Upper lobe of right lung (tissue), 1 donor: ENCODE measurements around the gene EFCAB11. TPM values are rescaled to one million over a fixed set of nuclear protein-coding genes. Genes with fewer than 3 reads are reported as not detected.

ENCODE experiments used
- ATAC-seq: fragments of 200-7000 bp; cut with Tn5 transposase; one replicate; pipeline ENCODE4 v1.9.1; 2020; ENCODE audit warnings: mild to moderate bottlenecking, moderate library complexity
- DNase-seq: peaks from one replicate; pipeline ENCODE4 v3.0.0-alpha.2; 2020
- H3K27ac ChIP-seq: fragments of 200-600 bp; one replicate; pipeline ENCODE4 v1.8.0; 2022
- H3K27me3 ChIP-seq: fragments of 200-600 bp; one replicate; pipeline ENCODE4 v1.8.0; 2022; ENCODE audit warnings: mild to moderate bottlenecking
- H3K36me3 ChIP-seq: fragments of 200-600 bp; one replicate; pipeline ENCODE4 v1.8.0; 2022
- H3K4me1 ChIP-seq: fragments of 200-600 bp; one replicate; pipeline ENCODE4 v1.8.0; 2022
- H3K4me3 ChIP-seq: fragments of 200-600 bp; one replicate; pipeline ENCODE4 v1.8.0; 2022; ENCODE audit warnings: mild to moderate bottlenecking
- H3K9me3 ChIP-seq: fragments of 200-600 bp; one replicate; pipeline ENCODE4 v1.8.0; 2022
- CTCF ChIP-seq: fragments of 200-600 bp; IDR thresholded peaks from one replicate; pipeline ENCODE4 v1.8.0; 2022; ENCODE audit warnings: antibody characterized with exemption
- intact Hi-C: fragments of 100-400 bp; cut with DNase I; formaldehyde crosslinking; loops from one replicate; pipeline ENCODE4 v1.11.0; 2022
- total RNA-seq: library from RNA; stranded (reverse); fragmentation: NEBNext Ultra II Directional; extraction: Animal tissue kit (Norgen Biotek cat#: 25700); gene quantifications from one replicate; pipeline ENCODE4 v1.2.1, GENCODE V29; 2021
- donor health status: DM: no; HTN: yes; CAD: no; lungs with severe emphysema.

The EFCAB11 gene
- total RNA-seq, 1 donor from 2014 or later = 4.0 TPM

GRCh38 chr14:89753828-89754412 is 200.6 kb downstream of the EFCAB11 start:
- ATAC-seq = no peak
- H3K36me3 ChIP-seq = no peaks in the 10 kb centered on the region

GRCh38 chr14:89750908-89751392 is 203.6 kb downstream of the EFCAB11 start:
- intact Hi-C loops = no loop called here
- ATAC-seq = no peak
- no peak for TF ChIP-seq CTCF
- no peaks in the 10 kb centered on the region for H3K4me1 ChIP-seq
- no peaks in the 10 kb centered on the region for H3K9me3 ChIP-seq
- no peaks in the 10 kb centered on the region for H3K27me3 ChIP-seq
- no peaks in the 10 kb centered on the region for H3K36me3 ChIP-seq
- H3K4me3 ChIP-seq = no peak overlapping the region
- no peak overlapping the region for H3K27ac ChIP-seq
- no peak for DNase-seq

More at GRCh38 chr14:89753828-89754412, 200.6 kb downstream of the EFCAB11 start:
- Histone ChIP-seq H3K4me1 (no peaks in the 10 kb centered on the region), H3K27me3 (no peaks in the 10 kb centered on the region), H3K9me3 (no peaks in the 10 kb centered on the region), H3K27ac (no peak overlapping the region), H3K4me3 (no peak overlapping the region)
- DNase-seq = no peak
- intact Hi-C loops = no loop called here
- no peak for TF ChIP-seq CTCF

- H3K27ac ChIP-seq = no peak overlapping the region
- TF ChIP-seq CTCF = no peak
- intact Hi-C loops = no loop called here
- H3K36me3 ChIP-seq = no peaks in the 10 kb centered on the region
- H3K4me1 ChIP-seq = no peaks in the 10 kb centered on the region
- ATAC-seq (no peak), DNase-seq (no peak)
- no peaks in the 10 kb centered on the region for H3K27me3 ChIP-seq
- H3K9me3 ChIP-seq = no peaks in the 10 kb centered on the region
- no peak overlapping the region for H3K4me3 ChIP-seq
Measured at GRCh38 chr14:89750281-89750755, 204.2 kb downstream of the EFCAB11 start.

- intact Hi-C loops = no loop called here
- TF ChIP-seq CTCF = no peak
- H3K36me3 ChIP-seq = no peaks in the 10 kb centered on the region
- no peak overlapping the region for H3K27ac ChIP-seq
- H3K4me3 ChIP-seq = no peak overlapping the region
- no peaks in the 10 kb centered on the region for H3K4me1 ChIP-seq
- no peaks in the 10 kb centered on the region for H3K27me3 ChIP-seq
- DNase-seq (no peak), ATAC-seq (no peak)
- no peaks in the 10 kb centered on the region for H3K9me3 ChIP-seq
Measured at GRCh38 chr14:89748004-89748403, 206.5 kb downstream of the EFCAB11 start.

GRCh38 chr14:89747126-89747525 is 207.4 kb downstream of the EFCAB11 start:
- no peak overlapping the region for H3K27ac ChIP-seq
- no peaks in the 10 kb centered on the region for H3K4me1 ChIP-seq
- DNase-seq (no peak), ATAC-seq (no peak)
- no peak overlapping the region for H3K4me3 ChIP-seq
- H3K27me3 ChIP-seq = no peaks in the 10 kb centered on the region
- TF ChIP-seq CTCF = no peak
- no peaks in the 10 kb centered on the region for H3K36me3 ChIP-seq
- no peaks in the 10 kb centered on the region for H3K9me3 ChIP-seq
- intact Hi-C loops = no loop called here
